Upper lobe of left lung (tissue), 6 donors: ENCODE data around the gene FHOD3. TPM values are rescaled to one million over a fixed set of nuclear protein-coding genes. Genes with fewer than 3 reads are reported as not detected.

Source experiments
- ATAC-seq, 2 donors: fragments of 200-7000 bp; cut with Tn5 transposase; one replicate each; pipeline ENCODE4 v1.9.1; 2022; ENCODE audit warnings: mild to moderate bottlenecking in 2 of 2, moderate library complexity in 2 of 2; ENCODE audit not compliant: low FRiP score in 2 of 2
- DNase-seq, 2 donors: peaks; one replicate each; pipeline ENCODE4 v3.0.0-alpha.2; 2019 to 2020
- H3K27ac ChIP-seq, 4 donors: fragments of 200-600 bp; sonication (generic); one replicate each; pipeline ENCODE4 v1.5.1; 2016 to 2019
- H3K27me3 ChIP-seq, 4 donors: fragments of 200-600 bp; sonication (generic); one replicate each; pipeline ENCODE4 v1.5.1; 2017 to 2019
- H3K36me3 ChIP-seq, 4 donors: fragments of 200-600 bp; sonication (generic); one replicate each; pipeline ENCODE4 v1.5.1; 2016 to 2019
- H3K4me1 ChIP-seq, 4 donors: fragments of 200-600 bp; sonication (generic); one replicate each; pipeline ENCODE4 v1.5.1; 2018 to 2019
- H3K4me3 ChIP-seq, 4 donors: fragments of 200-600 bp; sonication (generic); one replicate each; pipeline ENCODE4 v1.5.1; 2017 to 2019; ENCODE audit warnings: mild to moderate bottlenecking in 2 of 4, moderate library complexity in 1 of 4
- H3K9me3 ChIP-seq, 4 donors: fragments of 200-600 bp; sonication (generic); one replicate each; pipeline ENCODE4 v1.5.1; 2018 to 2019
- EP300 ChIP-seq, 4 donors: sonication (generic); formaldehyde crosslinking; IDR thresholded peaks; one replicate each; pipeline ENCODE4 v1.5.1; 2017; ENCODE audit warnings: antibody characterized with exemption in 4 of 4, control low read depth in 2 of 4
- POLR2A ChIP-seq, 4 donors: fragments of 450-650 bp; IDR thresholded peaks; one replicate each; pipeline ENCODE4 v1.5.1; 2016 to 2017; ENCODE audit warnings: antibody characterized with exemption in 4 of 4, mild to moderate bottlenecking in 2 of 4
- POLR2AphosphoS5 ChIP-seq, 2 donors: sonication (generic); formaldehyde crosslinking; IDR thresholded peaks; one replicate each; pipeline ENCODE4 v1.5.1; 2017; ENCODE audit warnings: antibody characterized with exemption in 2 of 2
- WGBS, 2 donors: methylation state at CpG; one replicate each; pipeline ENCODE4 v1.1.5; 2017 to 2018; 5-methylcytosine and 5-hydroxymethylcytosine counted together
- total RNA-seq, 6 donors: library from RNA; depleted of rRNA in 4 of 6; stranded (reverse); fragments of >200 nt in 4 of 6; gene quantifications; one replicate each; pipeline versions ENCODE4 v1.1.0 to v1.2.1, GENCODE V29; 2016 to 2021
- TF ChIP-seq, protein P1 (sequence below), 6 experiments: fragments of 450-650 bp in 4 of 6; fragments of 200-600 bp in 2 of 6; sonication (generic) in 2 of 6; IDR thresholded peaks; one replicate each; pipeline ENCODE4 v1.5.1; 2016 to 2019; ENCODE audit warnings: antibody characterized with exemption in 6 of 6
- donor health status: DM: no; HTN: no; CAD: no; lungs with moderate emphysema.
- donor health status: DM: no; HTN: yes; CAD: no; lungs with severe emphysema.

Gene FHOD3
- total RNA-seq, 6 donors from 2014 or later = 0.40 to 4.8 (median 2.8) TPM

DNA sequence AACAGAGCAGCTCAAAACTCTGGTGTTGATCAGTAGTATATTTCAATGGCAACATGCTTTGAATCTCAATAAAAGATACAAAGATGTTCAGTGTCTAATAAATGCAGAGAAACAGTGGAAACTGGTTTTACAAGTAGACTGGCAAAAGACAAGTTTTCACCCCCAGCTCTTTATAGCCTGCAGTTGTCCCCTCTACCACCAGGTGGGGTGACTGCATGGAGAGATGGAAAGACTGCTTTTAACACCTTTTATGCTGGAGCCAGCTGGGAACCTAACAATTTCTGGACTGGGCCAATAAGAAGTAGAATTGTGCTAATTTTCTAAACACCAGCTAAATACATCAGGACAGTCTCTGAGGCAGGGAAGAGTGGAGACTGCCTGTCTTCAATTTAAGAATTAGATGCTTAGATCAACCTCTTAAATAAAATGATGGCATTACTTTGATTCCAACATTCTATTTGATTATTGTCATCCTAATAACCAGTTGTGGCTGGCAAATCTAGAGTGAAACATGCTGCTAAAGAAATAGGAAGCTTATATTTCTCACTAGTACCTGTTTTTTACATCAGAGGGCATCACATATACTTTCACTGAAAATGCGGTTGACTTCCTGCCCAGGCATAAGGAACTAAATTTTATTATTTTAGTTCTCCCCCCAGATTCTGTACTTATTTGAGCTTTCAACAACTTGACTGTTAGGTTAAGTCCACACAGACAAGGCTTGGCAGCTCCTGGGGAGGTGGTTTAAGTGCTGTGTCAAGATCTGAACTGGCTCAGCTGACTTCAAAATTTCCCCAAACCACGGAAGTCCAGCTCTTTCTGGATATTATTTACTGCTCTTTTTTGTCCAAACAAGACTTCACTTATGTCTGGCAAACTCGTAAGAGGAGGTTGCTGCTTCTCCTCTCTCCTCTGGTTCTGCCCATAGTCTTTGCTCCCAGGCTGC lies 390.8 kb downstream of the FHOD3 start:
- Histone ChIP-seq H3K4me3 (no peak overlapping the region), H3K9me3 (peaks cover 0 to 5% (median 2%) of the 10 kb centered on the region in 4 donors), H3K4me1 (peaks cover 0 to 18% (median 2%) of the 10 kb centered on the region in 4 donors), H3K27ac (no peak overlapping the region), H3K36me3 (no peaks in the 10 kb centered on the region), H3K27me3 (no peaks in the 10 kb centered on the region)
- TF ChIP-seq, protein P1, sequence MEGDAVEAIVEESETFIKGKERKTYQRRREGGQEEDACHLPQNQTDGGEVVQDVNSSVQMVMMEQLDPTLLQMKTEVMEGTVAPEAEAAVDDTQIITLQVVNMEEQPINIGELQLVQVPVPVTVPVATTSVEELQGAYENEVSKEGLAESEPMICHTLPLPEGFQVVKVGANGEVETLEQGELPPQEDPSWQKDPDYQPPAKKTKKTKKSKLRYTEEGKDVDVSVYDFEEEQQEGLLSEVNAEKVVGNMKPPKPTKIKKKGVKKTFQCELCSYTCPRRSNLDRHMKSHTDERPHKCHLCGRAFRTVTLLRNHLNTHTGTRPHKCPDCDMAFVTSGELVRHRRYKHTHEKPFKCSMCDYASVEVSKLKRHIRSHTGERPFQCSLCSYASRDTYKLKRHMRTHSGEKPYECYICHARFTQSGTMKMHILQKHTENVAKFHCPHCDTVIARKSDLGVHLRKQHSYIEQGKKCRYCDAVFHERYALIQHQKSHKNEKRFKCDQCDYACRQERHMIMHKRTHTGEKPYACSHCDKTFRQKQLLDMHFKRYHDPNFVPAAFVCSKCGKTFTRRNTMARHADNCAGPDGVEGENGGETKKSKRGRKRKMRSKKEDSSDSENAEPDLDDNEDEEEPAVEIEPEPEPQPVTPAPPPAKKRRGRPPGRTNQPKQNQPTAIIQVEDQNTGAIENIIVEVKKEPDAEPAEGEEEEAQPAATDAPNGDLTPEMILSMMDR (IDR thresholded peaks at IDR 0.05) = peak; percentile 30 to 75 (median 66)
- no peak for TF ChIP-seq POLR2AphosphoS5 (IDR thresholded peaks at IDR 0.05)
- no peak for TF ChIP-seq EP300 (IDR thresholded peaks at IDR 0.05)
- TF ChIP-seq POLR2A (IDR thresholded peaks at IDR 0.05) = no peak
- DNase-seq (peak in 1 of 2 donors; percentile 57), ATAC-seq (peak; percentile 75 to 83)
- 37 to 52% methylated on average over 3 of the region's 3 CpGs for WGBS, 2 donors

DNA sequence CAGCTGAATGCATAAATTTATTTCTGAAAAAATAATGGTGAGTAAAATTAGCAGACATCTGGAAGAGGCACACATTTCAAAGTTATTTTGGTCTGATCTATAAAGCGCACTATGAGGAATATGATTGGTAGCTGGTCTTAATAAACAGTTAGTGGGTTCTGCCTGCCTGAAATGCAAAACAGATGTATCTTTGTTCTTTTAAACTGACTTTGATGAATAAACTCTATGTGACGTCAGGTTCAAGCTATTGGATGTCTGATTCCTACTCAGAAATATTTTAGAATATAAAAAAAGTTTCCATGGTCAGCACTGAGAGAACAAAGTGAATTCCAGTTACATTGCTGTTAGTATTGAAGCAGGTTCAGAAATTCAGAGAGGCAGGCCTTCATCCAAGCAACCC lies 394.9 kb downstream of the FHOD3 start:
- Histone ChIP-seq H3K27ac (no peak overlapping the region), H3K36me3 (no peaks in the 10 kb centered on the region), H3K27me3 (no peaks in the 10 kb centered on the region), H3K4me1 (peaks cover 0 to 21% (median 2%) of the 10 kb centered on the region in 4 donors), H3K4me3 (no peak overlapping the region), H3K9me3 (no peaks in the 10 kb centered on the region)
- DNase-seq (no peak), ATAC-seq (no peak)
- 79 to 85% methylated on average over 2 of the region's 2 CpGs for WGBS, 2 donors
- no peak for TF ChIP-seq POLR2AphosphoS5 (IDR thresholded peaks at IDR 0.05)
- TF ChIP-seq, protein P1 (IDR thresholded peaks at IDR 0.05) = no peak

DNA sequence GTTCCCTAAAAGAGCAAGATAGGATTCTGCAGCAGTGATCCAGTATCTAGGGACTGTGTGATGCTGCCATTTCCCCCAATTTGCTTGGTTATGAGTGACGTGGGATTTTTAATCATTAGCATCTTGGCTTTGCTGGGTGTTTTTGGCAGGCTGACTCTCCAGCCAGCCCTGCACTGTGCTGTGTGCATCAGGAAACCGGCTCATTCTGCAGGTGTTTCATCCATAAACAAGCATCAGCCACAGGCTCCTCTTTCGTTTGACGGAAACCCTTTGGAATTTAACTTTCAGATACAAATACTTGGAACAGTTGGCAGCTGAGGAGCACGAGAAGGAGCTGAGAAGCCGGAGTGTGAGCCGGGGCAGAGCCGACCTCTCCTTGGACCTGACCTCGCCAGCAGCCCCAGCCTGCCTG lies 395.4 kb downstream of the FHOD3 start:
- ATAC-seq (no peak), DNase-seq (peak in 1 of 2 donors; percentile 19)
- TF ChIP-seq EP300 (IDR thresholded peaks at IDR 0.05) (no peak), POLR2AphosphoS5 (IDR thresholded peaks at IDR 0.05) (no peak), POLR2A (IDR thresholded peaks at IDR 0.05) (no peak)
- TF ChIP-seq, protein P1 (IDR thresholded peaks at IDR 0.05) = no peak
- H3K4me1 ChIP-seq = peaks cover 0 to 21% (median 2%) of the 10 kb centered on the region in 4 donors
- 46 to 52% methylated on average over 9 of the region's 9 CpGs for WGBS, 2 donors
- H3K9me3 ChIP-seq = no peaks in the 10 kb centered on the region
- no peak overlapping the region for H3K27ac ChIP-seq
- H3K36me3 ChIP-seq = no peaks in the 10 kb centered on the region
- H3K27me3 ChIP-seq = no peaks in the 10 kb centered on the region
- no peak overlapping the region for H3K4me3 ChIP-seq

DNA sequence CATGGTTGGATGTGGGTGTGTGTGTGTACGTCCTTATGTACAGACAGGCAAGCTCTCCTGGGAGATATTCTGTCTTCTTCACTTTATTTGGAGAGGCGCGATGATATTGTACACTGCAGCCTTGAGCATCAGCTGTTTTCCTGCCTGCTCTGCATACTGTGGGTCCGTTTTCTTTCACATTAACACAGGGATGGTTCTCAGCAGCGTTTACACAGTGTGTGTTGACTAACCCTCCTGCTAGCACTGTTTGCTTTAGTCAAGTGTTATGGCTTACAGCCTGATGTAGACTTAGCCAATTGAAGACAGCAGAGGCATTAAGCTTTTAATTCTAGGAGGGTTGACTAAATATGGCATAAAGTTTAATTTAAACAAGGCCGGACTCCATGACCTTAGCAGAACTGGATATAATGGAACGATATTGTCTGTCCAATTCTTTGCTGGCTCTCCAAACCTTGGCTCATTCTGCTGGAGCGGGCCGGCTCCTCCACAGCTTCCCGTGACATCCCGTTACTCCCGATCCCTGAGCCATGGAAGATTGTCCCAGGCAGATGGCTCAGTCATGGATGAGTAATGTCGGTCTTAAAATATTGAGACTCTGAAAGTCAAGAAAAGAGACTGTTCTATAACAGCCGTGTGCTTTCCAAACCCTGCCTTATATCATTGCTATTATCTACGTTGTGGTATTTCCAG lies 396.6 kb downstream of the FHOD3 start:
- Histone ChIP-seq H3K27ac (no peak overlapping the region), H3K36me3 (no peaks in the 10 kb centered on the region), H3K9me3 (no peaks in the 10 kb centered on the region), H3K4me3 (no peak overlapping the region), H3K4me1 (peaks cover 0 to 17% (median 2%) of the 10 kb centered on the region in 4 donors), H3K27me3 (no peaks in the 10 kb centered on the region)
- ATAC-seq (peak; percentile 69 to 90), DNase-seq (peak in 1 of 2 donors; percentile 58)
- 54 to 69% methylated on average over 15 of the region's 15 CpGs for WGBS, 2 donors
- TF ChIP-seq, protein P1 (IDR thresholded peaks at IDR 0.05) = no peak
- no peak for TF ChIP-seq POLR2A (IDR thresholded peaks at IDR 0.05)
- no peak for TF ChIP-seq POLR2AphosphoS5 (IDR thresholded peaks at IDR 0.05)
- TF ChIP-seq EP300 (IDR thresholded peaks at IDR 0.05) = no peak
